GM18873 (cell line): Measurements from ENCODE around the gene STK39.
"Not testable (repeated sequence)": the region's sequence is repeated elsewhere in the genome, so short reads cannot be mapped to it uniquely, and the experiment has no call there.

Experiments
- ATAC-seq: cut with Tn5 transposase; IDR thresholded peaks from one replicate; pipeline ENCODE4 v1.9.1; 2021; ENCODE audit warnings: mild to moderate bottlenecking, moderate library complexity, moderate number of reproducible peaks; ENCODE audit not compliant: unreplicated experiment, low FRiP score

The STK39 gene

DNA sequence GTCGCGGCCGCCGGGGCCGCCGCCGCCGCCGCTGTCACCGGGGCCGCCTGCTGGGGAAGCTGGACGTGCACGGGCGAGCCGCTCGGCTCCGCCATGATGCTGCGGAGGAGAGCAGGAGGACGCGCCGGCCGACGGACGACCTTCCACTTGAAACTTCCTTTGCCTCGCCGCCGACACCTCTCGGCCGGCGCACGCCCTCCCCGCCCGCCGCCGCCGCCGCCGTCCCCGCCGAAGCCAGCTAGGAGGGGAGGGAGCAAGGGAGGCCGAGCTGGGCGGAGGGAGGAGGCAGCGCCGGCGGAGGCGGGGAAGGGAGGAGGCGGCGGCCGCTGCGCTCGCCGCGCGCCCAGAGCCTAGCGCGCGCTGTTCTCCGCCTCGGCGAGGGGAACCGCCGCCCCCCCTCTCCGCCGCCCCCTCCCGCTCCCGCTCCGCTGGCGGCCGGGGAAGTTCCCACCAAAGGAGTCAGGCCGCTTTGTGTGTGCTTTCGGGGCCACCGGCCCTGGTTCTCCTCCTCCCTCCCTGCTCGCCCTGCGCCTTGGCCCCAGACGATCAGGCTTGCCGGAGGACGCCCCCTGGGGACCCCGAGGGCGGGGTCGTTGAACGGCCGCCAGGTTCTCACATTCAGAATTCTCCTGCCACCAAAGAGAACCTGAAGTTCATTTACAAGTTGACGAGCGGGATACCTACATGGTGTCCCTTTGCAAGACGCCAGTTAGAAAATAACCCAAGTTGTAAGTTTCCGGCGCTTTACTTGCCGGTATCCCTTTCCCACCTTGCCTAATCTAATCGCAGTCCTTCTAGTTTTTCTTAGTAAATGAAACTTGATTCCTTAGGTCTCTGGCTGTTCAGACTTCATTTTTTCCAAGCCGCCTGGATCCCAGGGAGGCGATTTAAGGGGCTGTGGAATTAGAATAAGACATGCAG lies at the start of gene STK39:
STK39 (minus strand) TSS at position 255 of the 921 bp plus-strand sequence; CDS start at position 95, 160 bp downstream.
- peak; percentile 55 for ATAC-seq

GRCh38 chr2:168295051-168295450 lies 47.7 kb upstream of the STK39 start:
- no peak for ATAC-seq

- ATAC-seq, result no peak
Observed at GRCh38 chr2:168294409-168294808, 47.0 kb upstream of the STK39 start.

DNA sequence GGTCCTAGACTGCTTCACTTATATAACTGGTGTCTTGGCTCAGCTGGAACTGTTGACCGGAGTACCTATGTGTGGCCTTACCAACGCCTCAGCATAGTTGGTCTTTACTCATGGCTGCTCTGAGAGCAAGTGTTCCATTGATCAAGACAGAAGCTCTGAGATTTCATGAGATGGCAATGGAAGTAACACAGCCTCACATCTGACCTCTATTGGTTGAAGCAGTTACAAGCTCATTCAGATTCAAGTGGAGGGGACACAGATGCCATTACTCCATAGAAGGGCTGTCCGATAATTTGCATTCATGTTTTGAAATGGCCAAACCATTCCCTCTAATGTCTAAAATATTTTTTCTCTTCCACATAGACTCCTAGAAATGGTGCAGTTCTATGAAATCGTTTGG lies 46.4 kb upstream of the STK39 start:
- no peak for ATAC-seq

DNA sequence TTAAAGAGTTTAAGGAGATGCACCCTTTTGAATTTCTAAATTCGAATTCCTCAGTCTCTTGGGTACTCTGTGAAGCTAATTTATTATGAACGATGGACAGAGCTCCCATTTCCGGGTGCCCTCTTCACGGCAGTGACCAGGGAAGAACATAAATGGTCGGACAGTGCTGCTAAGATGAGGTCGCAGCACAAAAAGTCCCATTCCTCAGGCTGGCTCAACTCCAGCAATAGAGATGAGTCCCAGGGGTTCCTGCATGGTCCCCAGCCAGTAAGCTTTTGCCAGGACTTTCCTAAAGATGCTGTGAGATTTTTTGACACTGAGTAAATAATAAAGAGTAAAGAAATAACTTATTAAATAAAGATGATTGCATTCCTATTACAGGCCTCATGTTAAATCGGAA lies 43.0 kb upstream of the STK39 start:
- ATAC-seq, result no peak

- ATAC-seq, result no peak
Observed at GRCh38 chr2:168289880-168290279, 42.5 kb upstream of the STK39 start.

GRCh38 chr2:168286535-168286934 lies 39.1 kb upstream of the STK39 start:
- no peak for ATAC-seq

GRCh38 chr2:168278424-168278888 lies 31.1 kb upstream of the STK39 start:
- ATAC-seq, result no peak

GRCh38 chr2:168277276-168277675 lies 29.9 kb upstream of the STK39 start:
- ATAC-seq, result no peak

DNA sequence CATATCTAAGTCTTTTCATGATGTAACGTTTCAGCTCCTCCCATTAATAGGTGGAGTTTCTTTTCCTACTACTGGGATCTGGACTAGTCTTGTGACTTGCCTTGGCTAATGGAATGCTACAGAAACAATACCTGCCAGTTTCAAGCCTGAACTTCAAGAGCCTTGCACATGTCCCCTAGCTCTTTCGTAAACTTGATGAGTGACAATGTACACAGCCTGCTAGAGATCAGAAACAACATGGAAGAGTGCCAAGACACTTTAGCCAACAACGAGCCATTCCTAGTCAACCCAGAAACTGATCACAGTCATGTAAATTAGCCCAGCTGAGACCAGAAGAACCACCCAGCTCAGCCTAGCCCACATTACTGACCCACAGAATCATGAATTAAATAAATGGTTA lies 24.8 kb upstream of the STK39 start:
- ATAC-seq, result no peak

- ATAC-seq, result not testable (repeated sequence)
Observed at GRCh38 chr2:168262926-168263325, 15.5 kb upstream of the STK39 start.

DNA sequence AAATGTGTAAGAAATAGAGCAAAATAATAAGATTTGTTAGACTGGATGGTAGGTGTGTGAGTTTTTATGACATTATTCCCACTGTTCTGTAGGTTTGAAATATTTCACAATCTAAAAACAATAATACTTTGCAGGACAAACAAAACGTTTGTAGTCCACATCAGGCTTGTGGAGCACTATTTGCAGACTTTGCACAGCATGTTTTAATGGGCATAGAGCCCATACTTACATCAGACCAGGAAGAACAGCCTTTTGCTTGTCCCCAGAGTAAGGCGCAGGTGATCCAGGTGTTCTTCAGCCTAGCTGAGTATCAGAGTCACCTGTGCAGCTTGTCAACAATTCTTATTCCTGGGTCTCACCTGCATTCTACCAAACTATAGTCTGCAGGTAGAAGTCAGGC lies 9.1 kb upstream of the STK39 start:
- no peak for ATAC-seq

GRCh38 chr2:168255866-168256265 lies 8.5 kb upstream of the STK39 start:
- no peak for ATAC-seq

GRCh38 chr2:168255103-168255502 lies 7.7 kb upstream of the STK39 start:
- ATAC-seq, result no peak

DNA sequence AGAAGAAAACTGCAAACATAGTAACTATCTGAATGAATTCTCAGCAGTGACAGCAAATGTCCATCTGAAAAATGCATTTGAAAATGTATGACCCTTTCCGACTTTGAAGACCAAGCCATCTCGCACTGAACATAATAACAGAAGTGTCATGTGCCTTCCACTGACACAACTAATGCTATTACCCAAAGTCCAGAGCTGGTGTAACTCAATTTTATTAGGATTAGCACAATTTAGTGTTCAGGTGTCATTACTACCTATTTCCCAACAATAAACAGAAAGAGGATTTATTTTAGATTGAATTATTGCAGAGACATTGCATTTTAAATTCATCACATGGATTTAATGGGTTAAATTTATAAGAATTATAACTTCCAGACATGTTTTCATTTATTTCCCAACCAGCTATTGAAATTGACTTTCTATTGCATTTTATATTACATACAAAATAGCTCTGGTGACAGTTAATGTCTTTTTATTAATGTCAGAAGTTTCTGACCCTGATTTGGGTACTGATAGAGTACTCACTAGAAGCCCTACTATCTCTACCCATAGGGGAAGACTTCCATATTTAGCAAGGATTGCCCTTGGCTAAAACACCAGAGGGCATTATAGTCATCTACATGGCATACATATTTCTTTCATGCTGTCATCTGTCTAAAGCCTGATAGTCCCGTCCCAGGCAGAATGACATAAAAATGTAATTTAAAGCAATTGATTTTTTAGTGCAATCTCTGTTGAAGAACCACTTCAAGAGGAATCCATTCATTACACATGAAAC lies 7.0 kb upstream of the STK39 start:
- no peak for ATAC-seq

- no peak for ATAC-seq
Observed at GRCh38 chr2:168253379-168253778, 6.0 kb upstream of the STK39 start.

DNA sequence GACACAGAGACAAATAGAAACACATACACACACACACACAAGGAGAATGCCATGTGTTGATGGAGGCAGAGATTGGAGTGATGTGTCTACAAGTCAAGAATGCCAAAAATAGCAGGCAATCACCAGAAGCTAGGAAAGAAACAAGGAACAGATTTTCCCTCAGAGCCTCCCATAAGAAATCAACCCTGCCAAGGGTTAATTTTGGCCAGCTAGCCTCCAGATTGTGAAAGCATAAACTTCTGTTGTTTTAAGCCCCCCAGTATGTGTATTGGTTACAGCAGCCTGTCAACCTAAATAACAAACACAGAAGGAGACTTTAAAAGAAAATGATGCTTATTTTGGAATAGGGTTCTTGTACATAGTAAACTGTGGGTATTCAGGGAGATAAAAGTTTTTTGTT lies 5.6 kb upstream of the STK39 start:
- ATAC-seq, result no peak

GRCh38 chr2:168246483-168247340 lies 683 bp downstream of the STK39 start:
- ATAC-seq, result peak; percentile 47

DNA sequence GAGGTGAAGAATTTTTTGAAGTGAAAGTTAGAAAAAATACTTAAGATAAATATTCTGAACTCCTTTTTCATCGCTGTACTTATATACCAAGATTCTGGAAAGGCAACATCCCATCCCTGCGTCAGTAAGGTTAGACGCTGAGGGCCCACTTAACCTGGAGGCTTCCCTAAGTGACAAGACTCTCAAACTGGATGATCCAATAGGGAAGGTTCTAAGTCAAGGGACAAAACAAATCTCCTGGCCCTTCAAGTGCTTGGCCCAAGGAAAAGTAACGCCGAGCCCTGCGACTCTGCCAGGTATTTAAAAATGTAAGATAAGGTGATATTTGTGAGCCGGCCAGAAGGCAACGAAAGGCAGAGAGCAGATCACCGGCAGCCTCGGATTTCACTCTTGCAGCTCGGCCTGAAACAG lies 1.3 kb downstream of the STK39 start:
- ATAC-seq, result no peak

GRCh38 chr2:168245074-168245825 lies 2.1 kb downstream of the STK39 start:
- no peak for ATAC-seq
